Transverse colon (tissue), 4 donors: Measurements from ENCODE around the gene DEAF1. TPM values are rescaled to one million over a fixed set of nuclear protein-coding genes. Genes with fewer than 3 reads are reported as not detected.
"Not testable (repeated sequence)": the region's sequence is repeated elsewhere in the genome, so short reads cannot be mapped to it uniquely, and the experiment has no call there.

Experiments used
- DNase-seq: peaks from one replicate; pipeline ENCODE4 v3.0.0-alpha.2; 2019
- H3K27ac ChIP-seq, 4 donors: fragments of 200-600 bp; sonication (generic); 2 replicates each; pipeline ENCODE4 v1.5.1; 2016 to 2018; ENCODE audit warnings: inconsistent platforms in 4 of 4
- H3K27me3 ChIP-seq: fragments of 200-600 bp; sonication (generic); 2 replicates; pipeline ENCODE4 v1.5.1; 2017; ENCODE audit warnings: inconsistent platforms
- H3K36me3 ChIP-seq, 4 donors: fragments of 200-600 bp; sonication (generic); 2 replicates each; pipeline ENCODE4 v1.5.1; 2017 to 2019; ENCODE audit warnings: inconsistent platforms in 4 of 4
- H3K4me1 ChIP-seq, 4 donors: fragments of 200-600 bp; sonication (generic); 2 replicates each; pipeline ENCODE4 v1.5.1; 2017 to 2020; ENCODE audit warnings: inconsistent platforms in 4 of 4
- H3K4me3 ChIP-seq, 4 donors: fragments of 200-600 bp; sonication (generic); 1 replicate in 1 of 4; 2 replicates in 3 of 4; pipeline versions ENCODE4 v1.5.1 to v1.6.1; 2017 to 2019; ENCODE audit warnings: inconsistent platforms in 4 of 4
- H3K9me3 ChIP-seq, 2 donors: fragments of 200-600 bp; sonication (generic); 2 replicates each; pipeline ENCODE4 v1.5.1; 2017 to 2019; ENCODE audit warnings: inconsistent platforms in 2 of 2
- EP300 ChIP-seq: sonication (generic); formaldehyde crosslinking; IDR thresholded peaks from one replicate; pipeline ENCODE4 v1.6.1; 2017; ENCODE audit warnings: antibody characterized with exemption, low read depth
- POLR2A ChIP-seq: fragments of 450-650 bp; IDR thresholded peaks from one replicate; pipeline ENCODE4 v1.6.1; 2016; ENCODE audit warnings: antibody characterized with exemption, mild to moderate bottlenecking, moderate library complexity
- POLR2AphosphoS5 ChIP-seq, 3 donors: sonication (generic); formaldehyde crosslinking; IDR thresholded peaks; one replicate each; pipeline ENCODE4 v1.6.1; 2016; ENCODE audit warnings: antibody characterized with exemption in 3 of 3
- WGBS, 2 donors: methylation state at CpG; one replicate each; pipeline ENCODE4 v1.1.5; 2018; ENCODE audit warnings: low coverage in 1 of 2; 5-methylcytosine and 5-hydroxymethylcytosine counted together
- in situ Hi-C, 4 donors: fragments of 200-750 bp; cut with MboI; loops; one replicate each; pipeline versions ENCODE4 v1.15.0 to v1.15.1; 2017; ENCODE audit warnings: low sequenced_read_pairs in 3 of 4, low pct_ligation_motif_present in 1 of 4, low pct_unique_long_range_greater_than_20kb in 1 of 4
- intact Hi-C: fragments of 100-400 bp; cut with DNase I; formaldehyde crosslinking; loops from one replicate; pipeline ENCODE4 v1.15.1; 2023; ENCODE audit warnings: low total_unique reads
- total RNA-seq, 4 donors: library from RNA; depleted of rRNA; stranded (reverse); fragments of >200 nt; gene quantifications; one replicate each; pipeline ENCODE4 v1.1.0, GENCODE V29; 2016
- TF ChIP-seq, protein P1 (sequence below), 5 experiments: fragments of 200-600 bp in 3 of 5; fragments of 450-650 bp in 2 of 5; sonication (generic) in 3 of 5; IDR thresholded peaks; 1 replicate in 2 of 5; 2 replicates in 3 of 5; pipeline ENCODE4 v1.5.1; 2016 to 2017; ENCODE audit warnings: antibody characterized with exemption in 5 of 5, inconsistent platforms in 3 of 5, mild to moderate bottlenecking in 2 of 5, moderate library complexity in 1 of 5

Gene DEAF1
- total RNA-seq, 4 donors from 2014 or later, result 24.4 to 84.5 (median 34.0) TPM

- intact Hi-C loops, result no loop called here
- H3K4me1 ChIP-seq, result peaks cover 0 to 17% (median 8%) of the 10 kb centered on the region in 4 donors
- 81 to 88% methylated on average over 8 to 14 of the region's 14 CpGs for WGBS, 2 donors
These were observed 37.3 kb downstream of the DEAF1 start for GRCh38 chr11:657691-658126.

GRCh38 chr11:656866-657265, 38.2 kb downstream of the DEAF1 start:
- Histone ChIP-seq H3K27ac (no peak overlapping the region), H3K9me3 (no peaks in the 10 kb centered on the region), H3K4me1 (peaks cover 0 to 17% (median 7%) of the 10 kb centered on the region in 4 donors), H3K36me3 (no peaks in the 10 kb centered on the region), H3K27me3 (no peaks in the 10 kb centered on the region), H3K4me3 (no peak overlapping the region)
- intact Hi-C loops (no loop called here), in situ Hi-C loops (no loop called here)
- 86 to 88% methylated on average over 2 to 7 of the region's 7 CpGs for WGBS, 2 donors
- TF ChIP-seq, protein P1, sequence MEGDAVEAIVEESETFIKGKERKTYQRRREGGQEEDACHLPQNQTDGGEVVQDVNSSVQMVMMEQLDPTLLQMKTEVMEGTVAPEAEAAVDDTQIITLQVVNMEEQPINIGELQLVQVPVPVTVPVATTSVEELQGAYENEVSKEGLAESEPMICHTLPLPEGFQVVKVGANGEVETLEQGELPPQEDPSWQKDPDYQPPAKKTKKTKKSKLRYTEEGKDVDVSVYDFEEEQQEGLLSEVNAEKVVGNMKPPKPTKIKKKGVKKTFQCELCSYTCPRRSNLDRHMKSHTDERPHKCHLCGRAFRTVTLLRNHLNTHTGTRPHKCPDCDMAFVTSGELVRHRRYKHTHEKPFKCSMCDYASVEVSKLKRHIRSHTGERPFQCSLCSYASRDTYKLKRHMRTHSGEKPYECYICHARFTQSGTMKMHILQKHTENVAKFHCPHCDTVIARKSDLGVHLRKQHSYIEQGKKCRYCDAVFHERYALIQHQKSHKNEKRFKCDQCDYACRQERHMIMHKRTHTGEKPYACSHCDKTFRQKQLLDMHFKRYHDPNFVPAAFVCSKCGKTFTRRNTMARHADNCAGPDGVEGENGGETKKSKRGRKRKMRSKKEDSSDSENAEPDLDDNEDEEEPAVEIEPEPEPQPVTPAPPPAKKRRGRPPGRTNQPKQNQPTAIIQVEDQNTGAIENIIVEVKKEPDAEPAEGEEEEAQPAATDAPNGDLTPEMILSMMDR (IDR thresholded peaks at IDR 0.05), result no peak
- TF ChIP-seq POLR2A (no peak), POLR2AphosphoS5 (IDR thresholded peaks at IDR 0.05) (no peak), EP300 (no peak)
- no peak for DNase-seq

More at GRCh38 chr11:657691-658126, 37.3 kb downstream of the DEAF1 start:
- Histone ChIP-seq H3K36me3 (no peaks in the 10 kb centered on the region), H3K9me3 (no peaks in the 10 kb centered on the region), H3K27ac (no peak overlapping the region), H3K27me3 (no peaks in the 10 kb centered on the region), H3K4me3 (no peak overlapping the region)
- no peak for DNase-seq
- TF ChIP-seq, protein P1 (IDR thresholded peaks at IDR 0.05), result peak in 1 of 5 experiments; percentile 8
- TF ChIP-seq EP300 (no peak), POLR2A (no peak), POLR2AphosphoS5 (IDR thresholded peaks at IDR 0.05) (no peak)
- in situ Hi-C loops, result no loop called here

DNA sequence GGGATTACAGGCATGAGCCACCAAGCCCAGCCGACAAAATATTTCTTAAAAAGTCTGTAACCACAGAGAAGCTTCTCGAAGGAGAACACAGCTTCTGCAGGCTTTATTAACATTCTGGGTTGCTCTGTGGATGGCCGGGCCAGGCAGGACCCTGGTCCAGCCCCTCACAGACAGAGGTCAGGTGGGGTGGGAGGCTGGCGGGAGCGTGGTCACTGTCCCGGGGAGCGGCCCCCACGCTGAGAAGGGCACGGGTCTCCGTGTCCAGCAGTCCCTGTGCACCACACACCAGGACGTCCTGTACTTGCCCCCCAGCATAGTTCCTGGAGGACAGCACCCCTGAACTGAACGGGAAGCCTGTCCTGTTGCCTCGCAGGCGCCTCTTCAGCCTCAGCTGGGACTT, 38.6 kb downstream of the DEAF1 start:
- H3K27ac ChIP-seq, result no peak overlapping the region
- intact Hi-C loops, result no loop called here

DNA sequence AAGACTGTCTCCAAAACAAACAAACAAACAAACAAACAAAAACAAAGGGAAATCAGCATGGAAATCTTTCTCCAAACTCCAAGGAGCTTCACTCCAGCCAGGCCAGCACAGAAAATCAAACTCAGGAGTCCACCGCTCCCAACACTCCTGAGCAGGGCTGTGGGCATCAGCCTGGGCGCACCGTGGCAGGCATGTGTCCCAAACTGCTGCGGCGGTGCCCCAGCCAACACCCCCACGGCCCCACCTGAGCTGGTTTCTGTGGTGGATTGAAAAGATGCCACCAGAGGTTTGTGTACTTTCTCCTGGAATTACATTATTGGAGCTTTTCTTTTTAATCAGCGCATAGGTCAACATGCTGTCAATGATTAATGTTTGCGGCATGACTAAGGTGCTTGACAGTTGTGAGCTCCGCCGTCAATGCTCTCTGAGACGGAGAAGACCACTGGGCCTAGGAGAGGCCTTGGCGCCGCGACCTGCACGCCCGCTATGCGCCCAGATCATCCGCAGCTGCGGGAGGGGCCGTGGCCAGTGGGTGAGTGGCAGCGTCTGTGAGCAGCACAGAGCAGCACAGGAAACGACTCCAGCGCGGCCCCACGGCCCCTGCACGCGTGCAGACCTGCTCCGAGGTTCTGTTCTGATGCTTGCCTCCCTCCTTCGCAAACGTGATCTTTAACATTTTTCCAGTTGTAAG, 39.8 kb downstream of the DEAF1 start:
- H3K4me1 ChIP-seq, result peaks cover 0 to 17% (median 7%) of the 10 kb centered on the region in 4 donors
- peaks cover 0 to 2% (median 0%) of the 10 kb centered on the region in 4 donors for H3K36me3 ChIP-seq
- no peak overlapping the region for H3K4me3 ChIP-seq
- TF ChIP-seq POLR2A (no peak), POLR2AphosphoS5 (IDR thresholded peaks at IDR 0.05) (no peak), EP300 (no peak)
- TF ChIP-seq, protein P1 (IDR thresholded peaks at IDR 0.05), result no peak
- intact Hi-C loops (no loop called here), in situ Hi-C loops (no loop called here)
- 60 to 77% methylated on average over 2 to 30 of the region's 30 CpGs for WGBS, 2 donors
- no peaks in the 10 kb centered on the region for H3K9me3 ChIP-seq
- no peak for DNase-seq
- no peak overlapping the region for H3K27ac ChIP-seq
- no peaks in the 10 kb centered on the region for H3K27me3 ChIP-seq

More for the DNA sequence above, 38.6 kb downstream of the DEAF1 start:
- Histone ChIP-seq H3K36me3 (no peaks in the 10 kb centered on the region), H3K4me3 (no peak overlapping the region), H3K27me3 (no peaks in the 10 kb centered on the region), H3K9me3 (no peaks in the 10 kb centered on the region), H3K4me1 (peaks cover 0 to 17% (median 7%) of the 10 kb centered on the region in 4 donors)
- DNase-seq, result no peak
- 93 to 95% methylated on average over 4 to 11 of the region's 14 CpGs for whole genome bisulfite sequencing, 2 donors
- TF ChIP-seq EP300 (no peak), POLR2A (no peak), POLR2AphosphoS5 (IDR thresholded peaks at IDR 0.05) (no peak)
- TF ChIP-seq, protein P1 (IDR thresholded peaks at IDR 0.05), result no peak
- in situ Hi-C loops, result no loop called here

DNA sequence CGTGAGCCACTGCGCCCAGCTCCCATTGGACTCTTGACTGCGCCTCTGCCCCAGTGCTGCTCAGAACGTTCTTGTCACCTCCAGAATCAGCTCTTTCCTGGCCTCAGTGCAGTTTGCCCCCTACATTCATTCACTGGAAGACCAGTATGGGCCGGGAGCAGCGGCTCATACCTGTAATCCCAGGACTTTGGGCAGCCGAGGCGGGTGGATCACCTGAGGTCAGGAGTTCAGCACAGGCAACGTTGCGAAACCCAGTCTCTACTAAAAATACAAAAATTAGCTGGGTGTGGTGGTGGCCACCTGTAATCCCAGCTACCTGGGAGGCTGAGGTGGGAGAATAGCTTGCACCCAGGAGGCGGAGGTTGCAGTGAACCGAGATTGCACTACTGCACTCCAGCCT, 40.6 kb downstream of the DEAF1 start:
- intact Hi-C loops, H3K4me3 ChIP-seq, DNase-seq, H3K27ac ChIP-seq, in situ Hi-C loops, H3K27me3 ChIP-seq, H3K36me3 ChIP-seq, H3K9me3 ChIP-seq: not testable (repeated sequence)
- 89 to 100% methylated on average over 2 to 12 of the region's 12 CpGs for WGBS, 2 donors
- H3K4me1 ChIP-seq, result peaks cover 0 to 17% (median 7%) of the 10 kb centered on the region in 4 donors
